HuH-7 (cell line): ENCODE measurements around the gene MTSS2.

Experiments
- DNase-seq: peaks from one replicate; pipeline ENCODE4 v3.0.0; 2011; ENCODE audit warnings: low spot score

MTSS2 gene

DNA sequence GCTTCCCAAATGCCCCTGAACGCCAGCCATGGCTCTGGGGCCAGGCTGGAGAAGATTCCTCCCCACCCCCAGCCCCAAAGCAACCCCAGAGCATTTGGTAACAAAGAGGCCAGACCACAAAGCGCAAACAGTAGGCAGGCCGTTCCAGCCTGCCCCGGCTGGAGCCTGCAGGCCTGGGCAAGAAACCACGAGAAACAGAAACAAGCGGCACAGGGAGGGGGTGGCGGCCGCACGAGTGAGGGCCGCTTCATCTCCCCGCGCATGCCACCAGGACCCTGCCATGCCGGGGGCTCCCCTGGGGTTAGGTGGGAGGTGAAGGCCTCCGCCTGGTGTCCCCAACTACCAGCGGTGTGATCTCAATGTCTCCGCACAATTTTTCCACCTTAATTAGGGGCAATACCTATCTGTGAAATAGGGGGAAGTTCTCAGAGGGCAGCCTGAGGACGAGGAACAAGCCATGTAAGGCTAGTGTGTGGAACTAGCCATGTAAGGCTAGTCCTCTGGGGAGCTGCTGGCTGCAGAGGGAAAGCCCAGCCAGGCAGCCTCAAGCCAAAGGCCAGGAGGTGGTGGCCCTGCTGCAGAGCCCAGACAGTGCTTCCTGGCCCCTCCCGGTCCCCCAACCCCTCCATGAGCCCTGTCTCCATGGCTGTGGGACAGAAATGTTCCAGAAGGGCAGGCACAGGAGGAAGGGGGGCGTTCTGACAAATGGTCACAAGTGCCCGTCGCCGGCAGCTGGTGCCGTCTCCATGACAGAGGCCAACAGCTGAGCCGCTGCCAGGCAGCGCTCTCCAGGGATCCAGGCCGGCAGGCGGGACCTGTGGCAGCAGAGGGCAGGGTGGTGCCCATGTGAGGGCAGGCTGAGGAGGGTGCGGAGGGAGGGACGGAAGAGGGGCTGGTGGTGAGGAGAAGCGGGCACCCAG is 14.5 kb upstream of the MTSS2 start:
- DNase-seq = no peak

GRCh38 chr16:70699696-70700095 is 13.8 kb upstream of the MTSS2 start:
- DNase-seq = no peak

DNA sequence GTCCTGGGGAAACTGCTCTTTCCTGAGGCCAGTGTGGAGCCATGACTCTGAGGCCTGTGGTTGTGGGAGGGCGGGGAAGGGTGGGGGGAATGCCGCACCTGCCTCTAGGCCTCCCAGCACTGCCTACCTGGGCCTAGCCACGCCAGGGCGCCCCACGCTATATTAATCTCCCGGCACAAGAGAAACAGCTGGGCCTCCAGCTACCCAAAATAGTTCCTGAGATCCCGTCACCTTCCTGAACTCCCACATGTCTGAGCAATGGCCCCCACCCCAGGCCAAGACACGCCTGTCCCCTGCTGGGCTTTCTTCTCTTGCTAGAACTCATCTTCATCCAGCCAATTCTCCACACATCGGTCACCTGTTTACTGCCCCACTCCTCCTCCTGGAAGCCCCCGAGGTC is 13.0 kb upstream of the MTSS2 start:
- DNase-seq = no peak

- DNase-seq = no peak
Observed at GRCh38 chr16:70697594-70698170, 11.8 kb upstream of the MTSS2 start.

DNA sequence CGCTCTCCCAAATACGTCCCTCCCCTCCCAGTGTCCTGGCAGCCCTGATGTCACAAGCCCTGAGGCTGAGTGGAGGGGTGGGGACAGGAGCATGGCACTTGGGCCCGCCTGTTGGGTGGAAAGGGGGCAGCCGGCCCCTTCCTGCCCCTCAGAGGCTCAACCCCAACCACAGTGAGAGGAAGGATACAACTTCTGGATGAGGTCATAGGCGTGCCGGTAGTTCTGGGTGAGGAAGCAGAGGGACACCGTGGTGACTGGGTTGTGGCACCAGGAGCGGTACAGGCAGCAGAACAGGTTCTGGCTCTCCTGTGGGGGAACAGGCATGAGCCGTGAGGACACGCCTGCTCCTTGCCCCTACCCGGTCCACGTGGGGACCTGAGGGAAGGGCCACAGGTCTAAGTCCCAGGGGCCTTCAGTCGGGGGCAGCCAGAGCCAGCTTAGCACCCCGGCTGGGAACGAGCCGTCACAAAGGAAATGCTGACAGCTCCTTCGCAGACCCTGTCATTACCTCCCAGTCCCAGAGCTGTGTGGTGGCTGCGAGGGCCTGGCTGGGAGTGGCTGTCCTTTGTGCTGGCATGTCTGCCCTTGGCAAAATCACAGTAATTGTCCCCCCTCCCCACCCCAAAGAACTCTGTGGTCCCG is 11.2 kb upstream of the MTSS2 start:
- DNase-seq = no peak

DNA sequence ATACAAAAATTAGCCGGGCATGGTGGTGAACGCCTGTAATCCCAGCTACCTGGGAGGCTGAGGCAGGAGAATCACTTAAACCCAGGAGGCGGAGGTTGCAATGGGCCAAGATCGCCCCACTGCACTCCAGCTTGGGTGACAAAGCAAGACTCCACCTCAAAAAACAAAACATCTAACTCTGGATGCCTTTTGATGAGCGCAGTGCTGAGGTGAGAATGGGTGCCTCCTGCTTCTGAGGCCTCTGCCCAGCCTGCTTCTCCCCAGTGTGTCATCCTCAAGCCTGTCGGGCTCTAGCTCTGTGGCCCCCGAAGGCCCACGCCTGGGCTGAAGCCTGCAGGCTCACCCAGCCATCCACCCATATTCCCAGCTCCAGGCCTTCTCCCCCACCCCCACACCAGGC is 10.5 kb upstream of the MTSS2 start:
- DNase-seq = no peak

- no peak for DNase-seq
Observed at GRCh38 chr16:70695331-70696070, 9.6 kb upstream of the MTSS2 start.

GRCh38 chr16:70694868-70695218 is 9.0 kb upstream of the MTSS2 start:
- DNase-seq = no peak

DNA sequence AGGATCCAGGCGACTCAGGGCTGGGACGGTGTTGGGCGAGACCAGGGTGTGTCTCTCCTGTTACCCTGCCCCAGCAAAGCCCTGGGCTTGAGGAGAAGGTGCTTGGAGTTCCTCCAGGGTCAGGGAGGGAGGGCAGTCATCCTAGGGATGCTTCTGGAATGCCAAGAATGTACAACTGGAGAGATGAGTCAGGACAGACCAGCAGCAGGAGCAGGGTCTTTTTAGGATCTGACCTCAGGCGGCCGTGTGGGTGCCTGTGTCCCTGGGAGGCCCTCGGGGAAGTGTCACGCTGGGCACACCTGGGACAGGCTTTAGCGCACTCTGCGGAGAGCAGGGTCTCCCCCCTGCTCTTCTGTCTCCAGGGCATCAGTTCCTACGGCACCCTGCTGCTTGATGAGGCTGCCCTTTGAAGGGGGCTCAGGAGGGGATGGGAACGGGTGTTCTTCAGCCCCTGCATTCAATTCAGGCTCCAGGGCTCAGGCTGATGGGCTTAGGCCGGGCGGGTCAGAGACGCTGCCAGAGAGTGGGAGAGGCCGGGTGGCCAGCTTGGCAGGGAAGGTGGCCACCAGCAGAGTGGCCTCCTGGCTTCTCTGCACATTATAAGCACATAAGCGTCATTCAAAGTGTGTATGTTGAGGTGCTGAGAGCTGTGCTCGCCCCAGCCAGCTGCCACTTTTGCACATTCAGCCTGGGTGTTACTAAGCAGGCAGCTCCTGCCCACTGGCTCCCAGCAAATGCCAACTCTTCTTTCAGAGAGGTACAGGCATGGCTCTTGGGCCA is 8.4 kb upstream of the MTSS2 start:
- no peak for DNase-seq

GRCh38 chr16:70692873-70693671 is 7.2 kb upstream of the MTSS2 start:
- DNase-seq = no peak

GRCh38 chr16:70692130-70692872 is 6.4 kb upstream of the MTSS2 start:
- DNase-seq = no peak

DNA sequence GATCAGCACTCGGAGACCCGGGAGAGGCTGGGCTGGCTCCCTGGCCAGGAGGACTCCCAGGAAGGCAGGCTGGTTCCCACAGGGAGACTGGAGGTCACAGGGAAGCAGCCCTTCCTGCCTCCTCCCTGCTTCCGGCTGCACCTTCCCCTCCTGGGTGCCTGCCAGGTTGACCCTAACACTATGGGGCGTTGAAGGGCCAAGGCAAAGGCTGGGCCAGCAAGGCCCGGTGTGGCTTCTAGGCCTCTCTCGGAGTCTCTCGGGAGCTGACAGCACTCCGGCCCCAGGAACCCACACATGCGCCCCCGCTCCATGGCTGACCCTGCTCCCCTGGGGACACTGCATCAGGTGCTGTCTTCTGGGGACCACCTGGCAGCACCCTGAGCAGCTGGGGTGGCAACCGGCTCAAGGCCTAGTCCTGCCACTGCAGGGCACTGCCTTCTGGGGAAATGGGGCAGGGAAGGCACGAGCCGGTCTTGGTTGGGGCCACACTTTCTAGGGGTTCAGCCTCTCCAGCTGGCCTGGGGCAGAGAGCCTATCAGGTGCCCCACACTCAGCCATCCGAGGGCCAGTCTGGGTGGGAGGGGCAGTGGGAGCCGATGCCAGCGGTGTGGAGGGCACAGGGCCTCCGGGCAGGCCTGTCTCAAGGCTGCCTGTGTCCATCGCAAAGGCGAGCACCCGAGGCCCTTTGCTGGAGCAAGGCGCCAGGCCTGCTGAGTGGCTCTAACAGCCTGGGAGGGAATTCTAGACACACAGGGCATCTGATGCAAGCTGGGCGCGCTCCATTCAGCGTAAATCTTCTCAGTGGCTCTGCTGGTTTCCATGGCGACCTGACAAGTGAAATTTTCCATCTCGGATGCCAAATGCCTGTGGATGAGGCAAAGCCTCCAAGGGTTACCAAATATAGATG is 5.6 kb upstream of the MTSS2 start:
- DNase-seq = no peak

- no peak for DNase-seq
Observed at GRCh38 chr16:70689970-70690891, 4.4 kb upstream of the MTSS2 start.

GRCh38 chr16:70689035-70689969 is 3.4 kb upstream of the MTSS2 start:
- DNase-seq = no peak

GRCh38 chr16:70688246-70688742 is 2.4 kb upstream of the MTSS2 start:
- no peak for DNase-seq

DNA sequence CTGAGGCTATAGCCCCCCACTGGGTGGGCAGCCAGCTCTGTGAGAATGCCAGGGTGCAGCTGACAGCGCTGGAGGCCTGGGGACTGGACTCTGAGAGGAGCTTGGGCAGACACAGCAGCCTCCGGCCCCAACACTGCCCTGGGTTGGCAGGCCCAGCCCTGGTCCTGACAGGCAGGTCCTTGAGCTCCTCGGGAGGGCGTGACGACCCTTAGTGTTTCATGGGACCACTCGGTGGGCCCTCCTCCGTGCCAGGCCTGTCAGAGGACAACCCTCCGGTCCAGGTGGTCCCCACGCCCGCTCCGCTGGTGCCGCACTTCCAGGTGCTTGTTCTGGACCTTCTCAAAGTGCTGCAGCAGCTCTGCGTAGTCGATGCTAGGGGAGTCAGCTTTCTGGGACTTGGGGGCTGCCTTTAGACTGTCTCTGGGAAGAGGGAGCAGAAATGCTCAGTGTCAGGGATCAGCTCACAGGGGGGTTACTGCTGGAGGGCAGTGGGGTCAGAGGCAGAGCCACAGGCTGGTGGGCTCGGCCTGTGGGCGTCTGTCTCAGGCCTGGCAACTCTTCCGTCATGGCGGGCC is 1.9 kb upstream of the MTSS2 start:
- no peak for DNase-seq
